Skeletal muscle tissue (tissue), 4 donors: Measurements from ENCODE around the gene SOX5. TPM values are rescaled to one million over a fixed set of nuclear protein-coding genes. Genes with fewer than 3 reads are reported as not detected.

Experiments used
- H3K27ac ChIP-seq: one replicate; pipeline ENCODE4 v1.7.0; 2013; ENCODE audit warnings: mild to moderate bottlenecking, low read depth, low read length, inconsistent platforms
- H3K27me3 ChIP-seq, 3 donors: one replicate each; pipeline ENCODE4 v1.7.0; 2013; ENCODE audit warnings: low read length in 3 of 3; ENCODE audit not compliant: control insufficient read depth in 3 of 3, insufficient read depth in 3 of 3
- H3K36me3 ChIP-seq, 3 donors: one replicate each; pipeline ENCODE4 v1.7.0; 2013; ENCODE audit warnings: low read length in 3 of 3; ENCODE audit not compliant: control insufficient read depth in 3 of 3, insufficient read depth in 3 of 3
- H3K4me1 ChIP-seq, 3 donors: one replicate each; pipeline ENCODE4 v1.7.0; 2013; ENCODE audit warnings: low read length in 3 of 3, mild to moderate bottlenecking in 3 of 3; ENCODE audit not compliant: control insufficient read depth in 3 of 3, insufficient read depth in 3 of 3
- H3K4me3 ChIP-seq, 3 donors: one replicate each; pipeline ENCODE4 v1.7.0; 2013; ENCODE audit warnings: low read length in 3 of 3
- H3K9ac ChIP-seq, 3 donors: one replicate each; pipeline ENCODE4 v1.7.0; 2013; ENCODE audit warnings: low read length in 3 of 3, mild to moderate bottlenecking in 3 of 3, moderate library complexity in 2 of 3, low read depth in 1 of 3
- H3K9me3 ChIP-seq, 3 donors: one replicate each; pipeline ENCODE4 v1.7.0; 2013; ENCODE audit warnings: low read length in 3 of 3; ENCODE audit not compliant: control insufficient read depth in 3 of 3
- total RNA-seq: library from RNA; depleted of rRNA; stranded (reverse); fragments of >200 nt; gene quantifications from one replicate; pipeline ENCODE4 v1.2.3, GENCODE V29; 2014
- donor health status: Osteomylitis.

The SOX5 gene
- total RNA-seq, 1 donor from 2014 or later: 6.3 TPM

GRCh38 chr12:23555180-23555824, 394.2 kb downstream of the SOX5 start:
- Histone ChIP-seq H3K4me3 (no peak overlapping the region), H3K4me1 (no peaks in the 10 kb centered on the region), H3K36me3 (no peaks in the 10 kb centered on the region), H3K9ac (no peak overlapping the region), H3K27me3 (no peaks in the 10 kb centered on the region), H3K27ac (no peak overlapping the region), H3K9me3 (no peaks in the 10 kb centered on the region)

DNA sequence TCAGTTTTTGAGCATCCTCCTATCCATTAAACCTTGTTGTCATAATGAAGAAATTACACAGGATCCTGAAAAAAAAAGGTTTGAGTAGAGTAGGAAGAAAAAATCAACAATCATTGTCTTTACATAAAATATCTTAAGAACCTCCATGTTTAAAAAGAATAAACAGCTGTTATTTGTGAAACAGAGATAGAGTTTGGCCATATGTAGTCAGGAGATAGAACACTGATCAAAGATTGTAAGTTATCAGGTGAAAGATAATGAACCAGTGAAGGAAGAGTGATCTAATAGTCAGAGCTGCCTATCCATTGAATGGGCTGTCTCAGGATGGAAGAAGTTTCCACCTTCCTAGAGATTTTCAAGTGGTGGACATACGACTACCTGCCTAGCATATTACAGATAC, 397.1 kb downstream of the SOX5 start:
- Histone ChIP-seq H3K4me3 (no peak overlapping the region), H3K36me3 (no peaks in the 10 kb centered on the region)

DNA sequence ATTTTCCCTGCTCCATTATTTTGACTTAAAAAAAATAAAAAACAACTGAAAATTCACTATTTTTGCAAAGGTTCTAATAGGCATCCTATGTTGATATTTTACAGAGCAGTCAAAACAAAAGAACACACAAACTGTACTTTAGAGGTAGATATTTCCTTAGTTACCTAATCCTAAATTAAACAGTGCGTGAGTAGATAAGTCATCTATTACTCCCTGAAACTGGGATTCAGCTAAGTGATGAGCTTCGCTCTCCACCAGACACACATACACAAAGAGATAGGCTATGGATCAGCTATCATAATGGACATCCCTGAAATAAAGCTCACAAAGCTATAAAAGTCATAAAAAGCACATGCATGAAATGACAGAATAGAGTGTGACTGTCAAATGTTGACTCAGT, 398.7 kb downstream of the SOX5 start:
- Histone ChIP-seq H3K9ac (no peak overlapping the region), H3K4me3 (no peak overlapping the region), H3K27me3 (no peaks in the 10 kb centered on the region), H3K27ac (no peak overlapping the region), H3K9me3 (no peaks in the 10 kb centered on the region), H3K4me1 (no peaks in the 10 kb centered on the region), H3K36me3 (no peaks in the 10 kb centered on the region)

More for the DNA sequence above, 397.1 kb downstream of the SOX5 start:
- no peak overlapping the region for H3K27ac ChIP-seq
- no peaks in the 10 kb centered on the region for H3K4me1 ChIP-seq
- no peak overlapping the region for H3K9ac ChIP-seq
- no peaks in the 10 kb centered on the region for H3K9me3 ChIP-seq
- H3K27me3 ChIP-seq: no peaks in the 10 kb centered on the region

- Histone ChIP-seq H3K27me3 (no peaks in the 10 kb centered on the region), H3K36me3 (no peaks in the 10 kb centered on the region), H3K27ac (no peak overlapping the region), H3K4me3 (no peak overlapping the region), H3K9me3 (no peaks in the 10 kb centered on the region), H3K4me1 (no peaks in the 10 kb centered on the region), H3K9ac (no peak overlapping the region)
These were observed 400.7 kb downstream of the SOX5 start for GRCh38 chr12:23548742-23549141.

DNA sequence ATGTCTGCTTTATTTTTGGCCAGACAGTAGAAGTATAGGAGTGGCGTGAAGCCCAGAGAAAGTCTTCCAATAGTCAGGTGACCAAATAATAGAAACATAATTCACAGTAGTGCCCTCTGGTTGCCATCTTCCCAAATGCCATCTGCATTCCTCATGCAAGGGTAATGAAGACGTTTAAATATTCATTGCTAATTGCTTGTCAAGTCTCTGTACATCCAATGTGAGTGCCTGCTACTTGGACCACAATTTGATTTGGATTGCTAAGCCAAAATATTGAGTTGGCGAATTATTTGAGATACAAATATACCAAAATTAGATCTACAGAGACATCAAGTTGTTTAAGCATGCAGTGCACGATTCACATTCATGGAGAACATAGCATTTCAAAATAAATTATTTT, 402.7 kb downstream of the SOX5 start:
- Histone ChIP-seq H3K9me3 (no peaks in the 10 kb centered on the region), H3K4me1 (no peaks in the 10 kb centered on the region), H3K27ac (no peak overlapping the region), H3K4me3 (no peak overlapping the region), H3K9ac (no peak overlapping the region), H3K27me3 (no peaks in the 10 kb centered on the region), H3K36me3 (no peaks in the 10 kb centered on the region)

DNA sequence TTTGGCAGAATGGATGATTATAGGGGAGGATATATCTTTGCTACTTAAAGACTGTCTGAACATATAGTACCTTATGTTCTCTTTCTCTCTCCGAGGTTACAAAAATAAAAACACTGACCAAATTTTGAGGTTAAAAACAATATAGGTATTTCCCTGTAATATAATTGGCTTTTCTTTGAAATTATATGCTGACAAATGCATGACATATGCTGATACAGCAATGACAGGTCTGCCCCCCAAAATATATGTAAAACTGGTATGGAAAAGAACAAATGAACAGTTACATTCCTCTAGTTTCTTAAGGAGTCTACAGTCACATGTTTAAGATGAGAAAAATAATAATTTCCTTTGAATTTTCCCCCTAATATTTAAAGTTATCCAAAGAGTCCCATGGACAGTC, 405.7 kb downstream of the SOX5 start:
- H3K4me3 ChIP-seq: no peak overlapping the region
- no peak overlapping the region for H3K9ac ChIP-seq
- H3K4me1 ChIP-seq: no peaks in the 10 kb centered on the region
- no peak overlapping the region for H3K27ac ChIP-seq
- H3K36me3 ChIP-seq: no peaks in the 10 kb centered on the region
- H3K9me3 ChIP-seq: no peaks in the 10 kb centered on the region
- no peaks in the 10 kb centered on the region for H3K27me3 ChIP-seq

DNA sequence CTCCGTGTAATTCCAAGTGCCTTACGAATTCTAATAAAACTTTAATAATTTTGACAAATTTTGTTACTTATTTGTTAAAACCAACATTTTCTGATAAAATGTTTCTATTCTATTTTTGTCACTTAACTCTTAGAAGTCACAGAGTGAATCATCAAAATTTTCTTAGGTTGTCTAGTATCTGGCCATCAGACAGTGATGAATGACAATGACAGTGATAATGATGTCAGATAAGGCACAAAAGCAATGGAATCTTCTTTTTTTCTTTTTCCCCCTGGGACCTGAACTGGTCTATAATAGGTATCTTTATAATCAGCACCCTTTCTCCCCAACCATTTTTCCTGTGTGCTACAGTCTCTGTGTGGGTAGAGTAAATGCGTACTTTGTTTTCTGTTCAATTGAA, 407.3 kb downstream of the SOX5 start:
- Histone ChIP-seq H3K27ac (no peak overlapping the region), H3K4me3 (no peak overlapping the region), H3K36me3 (no peaks in the 10 kb centered on the region), H3K9ac (no peak overlapping the region), H3K4me1 (no peaks in the 10 kb centered on the region), H3K9me3 (no peaks in the 10 kb centered on the region), H3K27me3 (no peaks in the 10 kb centered on the region)

DNA sequence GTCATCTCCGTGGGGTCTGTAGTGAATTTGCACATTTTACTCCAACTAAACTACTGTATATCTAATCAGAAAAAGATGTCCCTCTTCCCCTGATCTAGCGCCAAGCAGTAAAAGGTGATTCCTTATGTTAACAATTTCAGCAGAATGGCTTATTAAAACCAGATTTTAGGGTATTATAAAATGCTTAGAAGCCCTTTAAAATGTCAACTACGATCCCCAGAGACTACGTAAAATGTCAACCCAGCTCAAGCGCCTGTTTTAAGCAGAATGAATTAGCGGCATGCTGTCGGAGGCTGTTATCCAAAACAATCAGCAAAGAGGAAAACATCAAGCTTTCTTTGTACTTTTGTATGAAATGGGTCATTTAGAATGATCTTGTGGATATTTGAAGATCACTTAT, 408.9 kb downstream of the SOX5 start:
- Histone ChIP-seq H3K9me3 (no peaks in the 10 kb centered on the region), H3K27ac (no peak overlapping the region), H3K27me3 (no peaks in the 10 kb centered on the region), H3K4me1 (no peaks in the 10 kb centered on the region), H3K36me3 (no peaks in the 10 kb centered on the region), H3K9ac (no peak overlapping the region), H3K4me3 (no peak overlapping the region)

DNA sequence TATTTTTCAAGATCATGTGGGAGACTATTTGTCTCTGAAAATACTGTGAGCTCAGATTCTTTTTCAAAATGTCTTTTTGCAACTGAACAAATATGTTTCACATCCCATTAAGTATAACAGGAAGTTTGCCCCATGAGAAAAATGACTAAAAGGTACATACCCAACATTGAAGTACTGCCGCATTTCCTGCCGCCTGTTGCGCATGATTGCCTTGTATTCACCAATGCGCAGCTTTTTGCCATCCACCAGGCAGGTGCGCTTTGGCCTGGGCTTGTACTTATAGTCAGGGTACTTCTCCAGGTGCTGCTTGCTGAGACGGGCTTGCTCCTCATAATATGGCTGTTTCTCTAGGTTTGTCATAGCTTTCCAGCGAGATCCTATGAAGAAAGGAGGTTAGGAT, 413.2 kb downstream of the SOX5 start:
- H3K9me3 ChIP-seq: no peaks in the 10 kb centered on the region
- peaks cover 0 to 3% (median 0%) of the 10 kb centered on the region in 3 donors for H3K36me3 ChIP-seq
- no peaks in the 10 kb centered on the region for H3K4me1 ChIP-seq
- H3K4me3 ChIP-seq: no peak overlapping the region
- no peaks in the 10 kb centered on the region for H3K27me3 ChIP-seq
- no peak overlapping the region for H3K9ac ChIP-seq
- H3K27ac ChIP-seq: no peak overlapping the region

GRCh38 chr12:23535441-23535840, 414.0 kb downstream of the SOX5 start:
- Histone ChIP-seq H3K4me1 (no peaks in the 10 kb centered on the region), H3K9me3 (no peaks in the 10 kb centered on the region), H3K9ac (no peak overlapping the region), H3K27ac (no peak overlapping the region), H3K27me3 (no peaks in the 10 kb centered on the region), H3K4me3 (no peak overlapping the region), H3K36me3 (peaks cover 0 to 3% (median 0%) of the 10 kb centered on the region in 3 donors)
